Middle frontal gyrus (tissue), 1 donor: ENCODE measurements around the gene TRIP13.
A peak's percentile ranks its signal among the peaks of the same experiment; 100 is the strongest.
"Not testable (repeated sequence)": the region's sequence is repeated elsewhere in the genome, so short reads cannot be mapped to it uniquely, and the experiment has no call there.

ENCODE experiments used
- DNase-seq: peaks from one replicate; pipeline ENCODE4 v3.0.0-alpha.2; 2015; ENCODE audit warnings: low spot score; ENCODE audit errors: extremely low spot score

The TRIP13 gene, protein sequence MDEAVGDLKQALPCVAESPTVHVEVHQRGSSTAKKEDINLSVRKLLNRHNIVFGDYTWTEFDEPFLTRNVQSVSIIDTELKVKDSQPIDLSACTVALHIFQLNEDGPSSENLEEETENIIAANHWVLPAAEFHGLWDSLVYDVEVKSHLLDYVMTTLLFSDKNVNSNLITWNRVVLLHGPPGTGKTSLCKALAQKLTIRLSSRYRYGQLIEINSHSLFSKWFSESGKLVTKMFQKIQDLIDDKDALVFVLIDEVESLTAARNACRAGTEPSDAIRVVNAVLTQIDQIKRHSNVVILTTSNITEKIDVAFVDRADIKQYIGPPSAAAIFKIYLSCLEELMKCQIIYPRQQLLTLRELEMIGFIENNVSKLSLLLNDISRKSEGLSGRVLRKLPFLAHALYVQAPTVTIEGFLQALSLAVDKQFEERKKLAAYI

DNA sequence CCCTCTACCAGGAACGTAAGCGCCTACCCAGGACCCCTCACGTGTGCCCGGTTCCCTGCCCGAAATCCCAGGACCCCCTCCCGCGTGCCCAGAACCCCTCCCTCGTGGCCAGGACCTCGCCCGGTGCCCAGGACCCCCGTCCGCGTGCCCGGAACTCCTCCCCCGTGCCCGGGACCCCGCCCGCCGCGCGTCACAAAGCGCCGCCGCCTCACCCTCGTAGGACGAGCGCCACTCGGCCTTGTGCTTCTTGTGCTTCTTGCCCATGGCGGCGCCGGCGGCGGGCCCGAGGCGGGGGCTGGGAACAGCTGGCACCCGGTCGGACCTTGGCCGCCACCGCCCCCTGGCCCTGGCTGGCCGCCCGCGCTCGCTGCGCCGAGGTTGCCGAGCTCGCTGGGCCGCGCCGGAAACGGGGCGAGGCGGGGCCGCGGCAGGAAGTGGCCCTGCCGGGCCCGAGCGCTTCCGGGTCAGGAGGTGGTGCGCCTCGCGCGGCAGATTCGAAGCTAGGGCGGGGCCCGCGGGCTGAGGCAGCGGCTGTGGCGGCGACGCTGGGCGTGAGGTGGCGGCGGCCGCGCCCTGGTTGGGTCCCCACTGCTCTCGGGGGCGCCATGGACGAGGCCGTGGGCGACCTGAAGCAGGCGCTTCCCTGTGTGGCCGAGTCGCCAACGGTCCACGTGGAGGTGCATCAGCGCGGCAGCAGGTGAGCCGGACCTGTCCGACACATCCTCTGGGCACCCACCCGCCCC is at the start of gene TRIP13, which contains the start of gene BRD9:
TSS of gene TRIP13 (plus strand) at position 491 of the 743 bp plus-strand sequence. CDS start at position 606, 115 bp downstream.
TSS of gene BRD9 (minus strand) at position 408 of the 743 bp plus-strand sequence. CDS start at position 264, 144 bp downstream.
- DNase-seq: peak; percentile 74

DNA sequence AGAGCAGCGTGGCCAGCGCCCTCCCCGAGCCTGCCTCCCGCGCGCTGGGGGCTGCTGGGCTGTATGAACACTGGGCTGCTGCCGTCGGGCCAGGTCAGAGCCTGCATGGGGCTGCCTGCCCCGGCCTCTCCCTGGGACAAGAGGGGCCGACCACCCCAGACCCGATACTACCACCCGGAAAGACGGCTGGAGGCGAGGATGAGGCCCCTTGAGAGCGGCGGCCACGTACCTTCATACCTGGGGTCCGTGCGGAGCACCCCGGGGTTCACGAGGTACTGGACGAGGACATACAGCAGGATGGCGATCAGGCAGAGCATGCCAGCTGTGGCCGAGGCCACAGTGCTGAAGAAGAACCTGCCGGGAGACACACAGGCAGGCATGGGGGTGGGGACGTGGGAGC is 49.3 kb upstream of the TRIP13 start:
- not testable (repeated sequence) for DNase-seq

DNA sequence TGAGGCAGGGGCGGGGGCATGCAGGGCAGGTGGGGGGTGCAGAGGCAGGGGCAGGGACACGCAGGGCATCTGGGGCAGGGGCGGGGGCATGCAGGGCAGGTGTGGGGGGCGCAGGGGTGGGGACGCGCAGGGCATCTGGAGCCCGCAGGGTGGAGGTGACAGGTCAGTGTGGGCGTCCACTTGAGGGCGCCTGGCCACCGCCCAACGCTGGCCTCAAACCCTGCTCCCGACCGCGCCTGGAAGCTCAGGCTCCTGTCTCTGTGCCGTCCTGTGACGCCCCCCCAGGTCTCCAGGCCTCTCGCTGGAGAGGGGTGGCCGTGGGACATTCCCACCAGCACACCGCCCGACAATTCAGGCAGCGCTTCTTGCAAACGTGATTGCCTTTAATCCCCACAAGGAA is 48.8 kb upstream of the TRIP13 start:
- DNase-seq: not testable (repeated sequence)

DNA sequence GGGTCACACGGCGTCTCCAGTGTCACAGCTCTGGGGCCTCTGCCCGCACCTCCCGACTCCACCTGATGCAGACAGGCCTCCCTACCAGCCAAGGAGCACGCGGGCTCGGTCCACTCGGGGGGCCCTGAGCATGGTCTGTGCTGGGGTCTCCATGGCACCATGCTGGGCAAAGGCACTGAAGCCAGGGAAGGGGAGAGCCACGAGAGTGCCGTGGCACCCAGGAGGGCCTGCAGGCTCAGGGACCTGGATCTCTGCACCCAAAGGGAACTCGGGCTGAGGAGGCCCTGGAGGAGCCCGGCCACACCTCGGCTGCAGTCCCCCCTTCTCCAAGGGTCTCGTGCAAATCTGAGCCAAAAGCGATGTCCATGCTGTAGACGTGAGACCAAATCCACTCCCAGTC is 48.3 kb upstream of the TRIP13 start:
- not testable (repeated sequence) for DNase-seq

DNA sequence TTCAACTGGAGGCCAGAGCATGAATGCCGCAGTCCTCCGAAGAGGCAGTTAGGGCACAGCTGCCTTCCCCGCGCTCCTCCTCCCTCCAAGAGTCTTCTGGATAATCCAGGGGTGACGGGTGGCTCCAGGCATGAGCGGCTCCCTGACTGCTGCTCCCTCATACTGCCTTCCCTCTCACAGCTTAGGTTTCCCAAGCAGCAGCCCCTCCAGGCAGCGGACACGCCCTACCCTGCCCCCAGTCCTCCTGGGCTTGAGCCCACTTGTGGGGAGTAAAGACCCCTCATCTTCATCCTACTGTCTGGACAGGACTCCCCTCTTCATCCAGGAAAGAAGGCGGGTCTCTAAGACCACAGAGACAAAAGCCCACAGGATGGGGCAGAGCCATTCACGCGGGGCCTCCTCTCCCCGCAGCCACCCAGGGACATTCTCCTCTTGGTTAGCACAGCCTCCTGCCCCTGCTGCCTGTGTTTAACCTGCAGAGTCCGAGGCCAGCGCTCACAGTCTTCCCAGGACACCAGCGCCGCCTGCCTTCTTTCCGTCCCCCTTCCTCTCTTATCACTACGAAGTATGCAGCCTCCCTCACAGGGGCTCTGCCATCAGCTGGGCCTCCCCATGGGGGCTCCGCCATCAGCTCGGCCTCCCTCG is 47.5 kb upstream of the TRIP13 start:
- DNase-seq: not testable (repeated sequence)

DNA sequence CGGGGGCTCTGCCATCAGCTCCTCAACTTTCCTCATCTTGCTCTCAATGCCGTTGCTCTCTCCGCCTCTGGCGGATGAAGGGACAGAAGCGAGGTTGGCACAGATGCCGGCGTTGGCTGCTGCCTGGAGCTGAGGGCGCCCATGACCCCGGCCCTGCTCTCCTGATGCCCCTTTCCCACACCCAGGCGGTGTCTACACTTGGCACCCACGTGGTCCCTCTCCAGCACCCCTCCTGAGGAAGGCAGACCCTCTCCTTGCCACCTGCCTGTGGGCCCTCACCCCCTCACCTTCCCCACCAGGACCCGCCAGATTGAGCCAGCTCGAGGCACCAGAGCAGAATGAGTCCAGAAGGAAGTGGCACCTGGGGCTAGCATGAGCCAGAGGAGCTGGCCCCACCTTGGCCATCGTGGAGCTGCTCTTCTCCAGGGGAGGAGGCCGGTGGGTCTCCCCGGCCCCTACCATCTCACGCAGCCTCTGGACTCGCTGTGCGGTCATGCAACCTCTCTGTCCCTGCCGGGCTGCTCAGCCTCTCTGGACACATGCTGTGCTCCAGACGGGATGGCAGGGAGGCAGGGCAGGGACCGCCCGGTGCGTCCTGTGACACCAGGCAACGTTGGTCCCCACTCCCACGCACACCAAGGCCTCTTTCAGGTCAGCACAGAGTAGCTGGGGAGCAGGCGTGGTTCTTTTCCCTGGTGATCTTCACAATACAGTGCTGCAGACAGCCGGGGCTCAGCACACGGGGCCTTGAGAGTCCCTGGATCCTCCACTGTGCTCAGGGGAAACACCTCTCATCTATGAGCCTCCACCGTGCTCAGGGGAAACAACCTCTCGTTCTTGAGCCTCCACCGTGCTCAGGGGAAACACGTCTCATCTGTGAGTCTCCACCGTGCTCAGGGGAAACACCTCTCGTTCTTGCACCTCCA is 46.7 kb upstream of the TRIP13 start:
- DNase-seq: not testable (repeated sequence)

DNA sequence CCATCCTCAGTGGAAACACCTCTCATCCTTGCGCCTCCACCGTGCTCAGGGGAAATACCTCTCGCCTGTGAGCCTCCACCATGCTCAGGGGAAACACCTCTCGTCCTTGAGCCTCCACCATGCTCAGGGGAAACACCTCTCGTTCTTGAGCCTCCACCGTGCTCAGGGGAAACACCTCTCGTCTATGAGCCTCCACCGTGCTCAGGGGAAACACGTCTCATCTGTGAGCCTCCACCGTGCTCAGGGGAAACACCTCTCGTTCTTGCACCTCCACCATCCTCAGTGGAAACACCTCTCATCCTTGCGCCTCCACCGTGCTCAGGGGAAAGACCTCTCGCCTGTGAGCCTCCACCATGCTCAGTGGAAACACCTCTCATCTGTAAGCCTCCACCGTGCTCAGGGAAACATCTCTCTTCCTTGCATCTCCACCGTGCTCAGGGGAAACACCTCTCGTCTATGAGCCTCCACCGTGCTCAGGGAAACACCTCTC is 46.0 kb upstream of the TRIP13 start:
- not testable (repeated sequence) for DNase-seq

DNA sequence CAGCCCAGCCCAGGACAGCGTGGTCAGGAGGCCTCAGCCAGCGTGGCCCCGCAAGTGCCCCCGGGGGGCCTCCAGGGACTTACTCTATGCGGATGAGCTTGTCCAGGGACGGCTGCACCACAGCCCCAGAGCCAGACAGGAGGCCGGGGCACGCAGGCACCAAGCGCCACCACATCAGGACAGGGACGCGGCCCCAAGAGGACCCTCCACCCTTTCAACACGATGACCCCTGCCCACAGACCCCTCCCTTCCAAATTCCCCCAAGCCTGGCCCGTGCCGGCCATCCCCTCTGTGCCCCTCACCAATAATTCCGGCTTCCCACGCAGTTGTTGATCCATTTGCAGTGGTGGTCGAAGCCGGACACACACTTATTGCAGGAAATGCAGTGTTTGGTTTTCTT is 45.5 kb upstream of the TRIP13 start:
- DNase-seq: not testable (repeated sequence)

DNA sequence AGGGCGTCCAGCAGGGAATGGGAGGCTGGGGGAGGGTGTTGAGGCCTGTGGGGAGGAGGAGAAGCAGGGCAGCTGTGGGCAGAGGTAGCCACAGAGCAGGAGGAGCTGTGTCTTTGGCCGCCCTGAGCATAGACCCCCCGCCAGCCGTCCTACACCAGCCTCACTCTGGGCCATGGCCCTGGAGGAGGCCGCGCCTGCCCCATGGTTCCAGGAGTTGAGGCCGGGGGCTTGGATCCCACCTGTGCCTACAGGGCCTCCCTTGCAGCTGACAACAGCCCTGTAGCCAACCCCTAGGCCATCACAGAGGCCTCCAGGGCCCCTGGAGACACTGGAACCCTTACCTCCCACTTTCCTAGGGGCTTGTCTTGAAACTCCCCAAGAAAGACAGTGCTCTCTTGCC is 44.9 kb upstream of the TRIP13 start:
- DNase-seq: not testable (repeated sequence)

DNA sequence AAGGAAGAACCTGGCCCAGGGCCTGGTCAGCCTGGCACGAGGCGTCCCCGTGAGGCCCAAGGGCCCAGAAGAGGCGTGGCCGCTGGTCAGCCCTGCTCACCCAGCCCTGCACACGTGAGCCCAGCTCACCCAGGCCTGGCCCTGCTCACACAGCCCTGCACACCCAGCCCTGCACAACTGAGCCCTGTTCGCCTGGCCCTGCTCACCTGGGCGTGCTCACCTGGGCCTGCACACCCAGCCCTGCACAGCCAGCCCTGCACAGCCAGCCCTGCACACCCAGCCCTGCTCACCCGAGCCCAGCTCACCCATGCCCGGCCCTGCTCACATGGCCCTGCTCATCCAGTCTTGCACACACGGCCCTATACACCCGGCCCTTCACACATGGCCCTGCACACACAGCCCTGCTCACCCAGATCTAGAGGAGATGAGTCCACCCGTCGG is 44.0 kb upstream of the TRIP13 start:
- no peak for DNase-seq

DNA sequence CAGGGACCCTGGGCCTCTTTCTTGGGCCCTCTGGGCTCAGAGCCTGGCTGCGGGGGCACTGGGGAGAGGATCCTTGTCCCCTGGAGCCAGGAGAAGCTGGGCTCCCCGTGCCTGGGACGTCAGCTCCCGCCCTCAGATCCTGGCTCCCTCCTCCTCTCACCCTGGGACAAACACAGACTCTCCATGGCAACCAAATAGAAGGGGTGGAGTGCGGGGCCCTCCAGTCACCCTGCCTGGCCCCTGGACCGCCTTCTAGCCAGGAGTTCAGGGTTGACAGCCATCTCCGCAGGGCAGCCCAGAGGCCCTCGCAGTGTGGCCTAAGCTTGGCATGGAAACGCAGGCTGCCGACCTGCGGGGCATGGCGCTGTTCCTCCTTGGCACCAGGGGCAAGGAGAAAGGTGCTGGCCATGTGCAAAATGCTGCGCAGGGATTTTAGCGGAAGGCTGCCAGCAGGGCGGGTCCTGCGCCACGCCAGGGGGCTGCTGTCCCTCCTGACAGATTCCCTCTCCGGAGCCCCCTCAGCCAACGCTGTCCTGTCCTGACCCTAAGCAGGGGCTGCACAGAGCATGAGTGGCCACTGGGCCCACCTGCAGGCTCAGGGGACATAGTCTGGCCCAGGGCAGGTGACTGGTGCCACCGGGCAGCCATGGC is 42.9 kb upstream of the TRIP13 start:
- DNase-seq: no peak

DNA sequence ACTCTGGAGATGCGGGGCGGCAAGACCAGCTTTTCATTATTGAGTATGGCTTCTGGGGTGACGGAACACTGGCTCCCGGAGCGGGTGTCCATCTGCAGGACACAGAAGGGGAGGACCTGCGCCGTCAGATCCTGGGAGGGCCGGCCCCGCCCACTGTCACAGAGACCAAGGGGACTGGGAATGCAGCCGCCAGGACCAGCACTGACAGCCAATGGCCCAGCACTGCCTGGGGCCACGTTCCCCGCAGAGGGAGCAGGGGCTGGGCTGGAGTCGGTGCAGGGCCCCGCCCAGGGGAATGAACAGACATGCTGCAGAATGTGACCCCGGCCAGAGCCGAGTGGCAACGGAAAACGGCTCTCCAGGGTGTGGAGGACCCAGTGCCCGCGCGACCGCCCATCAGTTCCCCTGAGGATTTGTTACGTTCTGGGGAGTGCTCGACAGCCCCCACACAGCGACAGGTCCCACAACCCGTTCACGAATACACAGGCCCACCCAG is 42.1 kb upstream of the TRIP13 start, which contains the start of gene ZDHHC11:
TSS of gene ZDHHC11 (minus strand) at position 476 of the 496 bp plus-strand sequence. CDS start at position 92, 384 bp downstream.
- no peak for DNase-seq

DNA sequence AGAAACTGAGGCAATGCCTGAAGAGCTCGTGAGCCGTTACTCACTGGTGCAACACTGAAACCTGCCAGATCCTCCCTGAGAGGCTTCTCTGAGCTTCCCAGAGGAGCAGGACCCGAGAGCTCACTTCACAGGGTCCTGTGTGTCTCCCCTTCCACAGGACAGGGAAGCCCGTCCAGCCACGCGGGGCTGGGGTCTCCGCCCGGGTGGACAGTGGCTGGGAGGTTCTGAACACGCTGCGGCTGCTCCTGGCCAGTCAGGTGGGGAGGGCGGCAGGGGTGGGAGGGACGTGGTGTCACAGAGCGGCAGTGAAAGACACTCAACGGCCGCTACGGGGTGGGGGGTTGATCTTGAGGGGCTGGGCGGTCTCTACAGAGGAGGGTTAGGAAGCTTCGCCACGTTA is 41.6 kb upstream of the TRIP13 start:
- no peak for DNase-seq

DNA sequence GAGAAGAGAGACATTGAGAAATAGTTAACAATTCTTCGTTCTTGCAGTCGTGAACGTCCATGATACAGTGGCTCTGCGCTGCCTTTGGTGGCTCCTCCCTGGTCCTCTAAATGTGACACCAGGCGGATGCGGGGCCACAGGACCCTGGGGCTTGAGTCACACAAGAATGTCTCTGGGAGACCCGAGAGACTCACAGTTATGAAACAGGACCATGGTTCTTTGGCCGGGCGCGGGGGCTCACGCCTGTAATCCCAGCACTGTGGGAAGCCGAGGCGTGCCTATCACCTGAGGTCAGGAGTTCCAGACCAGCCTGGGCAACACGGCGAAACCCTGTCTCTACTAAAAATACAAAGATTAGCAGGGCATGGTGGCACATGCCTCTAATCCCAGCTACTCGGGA is 41.1 kb upstream of the TRIP13 start:
- no peak for DNase-seq

DNA sequence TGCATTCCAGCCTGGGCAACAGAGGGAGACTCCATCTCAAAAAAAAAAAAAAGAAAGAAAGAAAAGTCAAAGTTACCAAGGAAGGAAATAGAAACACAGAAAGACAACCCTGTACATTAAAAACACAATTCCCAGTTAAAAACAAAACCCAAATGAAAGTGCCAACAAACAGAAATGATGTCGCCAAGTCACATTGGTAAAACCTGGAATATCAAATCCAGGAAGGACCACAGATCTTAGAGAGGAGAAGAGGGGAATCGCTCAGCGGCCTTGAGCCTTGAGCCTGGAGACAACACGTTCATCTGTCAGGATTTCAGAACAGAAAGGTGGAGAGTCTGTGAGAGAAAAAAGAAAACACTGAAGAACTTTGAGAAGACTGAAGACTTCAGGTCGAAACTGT is 40.7 kb upstream of the TRIP13 start:
- DNase-seq: no peak

DNA sequence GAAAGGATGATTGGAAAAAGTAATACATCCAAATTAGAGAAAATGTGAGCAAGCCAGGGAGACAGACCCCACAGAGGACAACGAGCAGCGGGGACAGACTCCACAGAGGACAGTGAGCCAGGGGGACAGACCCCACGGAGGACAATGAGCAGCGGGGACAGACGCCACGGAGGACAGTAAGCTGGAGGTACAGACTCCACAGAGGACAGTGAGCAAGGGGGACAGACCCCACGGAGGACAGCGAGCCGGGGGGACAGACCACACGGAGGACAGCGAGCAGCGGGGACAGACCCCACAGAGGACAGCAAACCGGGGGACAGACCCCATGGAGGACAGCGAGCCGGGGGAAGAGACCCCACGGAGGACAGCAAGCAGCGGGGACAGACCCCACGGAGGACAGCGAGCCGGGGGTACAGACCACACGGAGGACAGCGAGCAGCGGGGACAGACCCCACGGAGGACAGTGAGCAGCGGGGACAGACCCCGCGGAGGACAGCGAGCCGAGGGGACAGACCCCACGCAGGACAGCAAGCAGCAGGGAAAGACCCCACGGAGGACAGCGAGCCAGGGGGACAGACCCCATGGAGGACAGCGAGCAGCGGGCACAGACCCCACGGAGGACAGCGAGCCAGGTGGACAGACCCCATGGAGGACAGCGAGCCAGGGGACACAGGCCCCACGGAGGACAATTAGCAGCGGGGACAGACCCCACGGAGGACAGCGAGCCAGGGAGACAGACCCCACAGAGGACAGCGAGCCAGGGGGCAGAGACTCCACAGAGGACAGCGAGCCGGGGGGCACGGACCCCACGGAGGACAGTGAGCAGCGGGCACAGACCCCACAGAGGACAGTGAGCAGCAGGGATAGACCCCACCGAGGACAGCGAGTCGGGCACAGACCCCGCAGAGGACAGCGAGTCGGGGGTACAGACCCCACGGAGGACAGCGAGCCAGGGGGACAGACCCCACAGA is 40.0 kb upstream of the TRIP13 start:
- no peak for DNase-seq

DNA sequence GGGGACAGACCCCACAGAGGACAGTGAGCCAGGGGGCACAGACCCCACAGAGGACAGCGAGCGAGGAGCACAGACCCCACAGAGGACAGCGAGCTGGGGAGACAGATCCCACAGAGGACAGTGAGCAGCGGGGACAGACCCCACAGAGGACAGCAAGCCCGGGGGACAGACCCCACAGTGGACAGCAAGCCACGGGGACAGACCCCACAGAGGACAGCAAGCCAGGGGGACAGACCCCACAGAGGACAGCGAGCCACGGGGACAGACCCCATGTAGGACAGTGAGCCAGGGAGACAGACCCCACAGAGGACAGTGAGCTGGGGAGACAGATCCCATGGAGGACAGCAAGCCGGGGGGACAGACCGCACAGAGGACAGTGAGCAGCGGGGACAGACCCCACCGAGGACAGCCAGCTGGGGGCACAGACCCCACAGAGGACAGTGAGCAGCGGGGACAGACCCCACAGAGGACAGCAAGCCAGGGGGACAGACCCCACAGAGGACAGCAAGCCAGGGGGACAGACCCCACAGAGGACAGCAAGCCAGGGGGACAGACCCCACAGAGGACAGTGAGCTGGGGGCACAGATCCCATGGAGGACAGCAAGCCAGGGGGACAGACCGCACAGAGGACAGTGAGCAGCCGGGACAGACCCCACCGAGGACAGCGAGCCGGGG is 39.1 kb upstream of the TRIP13 start:
- not testable (repeated sequence) for DNase-seq

DNA sequence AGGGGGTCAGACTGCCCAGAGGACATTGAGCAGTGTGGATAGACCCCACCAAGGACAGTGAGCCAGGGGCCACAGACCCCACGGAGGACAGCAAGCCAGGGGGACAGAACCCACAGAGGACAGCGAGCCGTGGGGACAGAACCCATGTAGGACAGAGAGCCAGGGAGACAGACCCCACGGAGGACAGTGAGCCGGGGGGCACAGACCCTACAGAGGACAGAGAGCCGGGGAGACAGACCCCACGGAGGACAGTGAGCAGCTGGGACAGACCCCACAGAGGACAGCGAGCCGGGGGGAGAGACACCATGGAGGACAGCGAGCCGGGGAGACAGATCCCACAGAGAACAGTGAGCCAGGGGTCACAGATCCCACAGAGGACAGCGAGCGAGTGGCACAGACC is 38.5 kb upstream of the TRIP13 start:
- DNase-seq: no peak
